ENCODE data around the gene STX1B. TPM values are rescaled to one million over a fixed set of nuclear protein-coding genes. Genes with fewer than 3 reads are reported as not detected.
"Not testable (repeated sequence)": the region's sequence is repeated elsewhere in the genome, so short reads cannot be mapped to it uniquely, and the experiment has no call there.

STX1B gene
- total RNA-seq, 1 donor from 2014 or later = 0.40 TPM

DNA sequence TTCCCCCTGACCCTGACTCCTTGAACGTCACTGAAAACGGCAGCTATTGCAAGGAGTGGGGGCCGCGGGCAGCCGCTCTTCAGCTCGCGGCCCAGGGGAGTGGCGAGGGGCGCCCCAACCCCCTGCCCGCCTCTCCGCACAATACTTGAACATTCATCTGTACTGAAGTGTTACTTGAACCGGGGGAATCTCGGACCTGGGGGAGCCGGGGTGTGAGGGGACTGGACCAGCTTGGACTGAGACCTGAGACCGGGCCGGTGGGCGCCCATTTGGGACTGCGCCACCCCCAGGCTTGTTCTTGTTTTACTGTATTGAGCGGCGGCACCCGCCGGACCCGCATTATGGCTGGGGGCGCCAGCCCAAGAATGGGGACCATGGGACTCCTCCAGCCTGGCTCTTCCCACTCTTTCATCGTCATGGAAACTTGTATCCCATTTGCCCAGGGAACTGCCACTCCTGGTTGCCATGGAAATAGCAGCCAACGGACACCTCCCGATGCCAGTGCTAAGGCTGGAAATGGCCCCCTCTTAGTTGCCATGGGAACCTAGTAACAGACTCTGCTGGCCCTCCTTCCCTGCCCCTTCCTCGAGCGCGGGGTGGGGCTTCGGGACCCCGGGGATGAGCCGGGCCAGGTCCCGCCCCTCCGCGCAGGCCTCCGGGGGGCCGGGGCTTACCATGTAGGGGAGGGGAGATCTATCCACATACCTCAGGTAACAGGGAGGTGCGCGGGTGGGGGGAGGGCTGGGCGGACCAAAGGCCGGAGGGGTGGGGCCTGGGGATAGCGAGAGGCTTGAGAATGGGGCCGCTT, 62.4 kb downstream of the STX1B start:
- peak; percentile 84 for DNase-seq (ENCODE audit: low read depth)
- TF ChIP-seq, protein P1, sequence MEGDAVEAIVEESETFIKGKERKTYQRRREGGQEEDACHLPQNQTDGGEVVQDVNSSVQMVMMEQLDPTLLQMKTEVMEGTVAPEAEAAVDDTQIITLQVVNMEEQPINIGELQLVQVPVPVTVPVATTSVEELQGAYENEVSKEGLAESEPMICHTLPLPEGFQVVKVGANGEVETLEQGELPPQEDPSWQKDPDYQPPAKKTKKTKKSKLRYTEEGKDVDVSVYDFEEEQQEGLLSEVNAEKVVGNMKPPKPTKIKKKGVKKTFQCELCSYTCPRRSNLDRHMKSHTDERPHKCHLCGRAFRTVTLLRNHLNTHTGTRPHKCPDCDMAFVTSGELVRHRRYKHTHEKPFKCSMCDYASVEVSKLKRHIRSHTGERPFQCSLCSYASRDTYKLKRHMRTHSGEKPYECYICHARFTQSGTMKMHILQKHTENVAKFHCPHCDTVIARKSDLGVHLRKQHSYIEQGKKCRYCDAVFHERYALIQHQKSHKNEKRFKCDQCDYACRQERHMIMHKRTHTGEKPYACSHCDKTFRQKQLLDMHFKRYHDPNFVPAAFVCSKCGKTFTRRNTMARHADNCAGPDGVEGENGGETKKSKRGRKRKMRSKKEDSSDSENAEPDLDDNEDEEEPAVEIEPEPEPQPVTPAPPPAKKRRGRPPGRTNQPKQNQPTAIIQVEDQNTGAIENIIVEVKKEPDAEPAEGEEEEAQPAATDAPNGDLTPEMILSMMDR (conservative IDR thresholded peaks at IDR 0.05; ENCODE audit: low read depth, low read length) = no peak
- peak overlapping the region; percentile 95 for H3K4me3 ChIP-seq (ENCODE audit: low read depth, low read length)

DNA sequence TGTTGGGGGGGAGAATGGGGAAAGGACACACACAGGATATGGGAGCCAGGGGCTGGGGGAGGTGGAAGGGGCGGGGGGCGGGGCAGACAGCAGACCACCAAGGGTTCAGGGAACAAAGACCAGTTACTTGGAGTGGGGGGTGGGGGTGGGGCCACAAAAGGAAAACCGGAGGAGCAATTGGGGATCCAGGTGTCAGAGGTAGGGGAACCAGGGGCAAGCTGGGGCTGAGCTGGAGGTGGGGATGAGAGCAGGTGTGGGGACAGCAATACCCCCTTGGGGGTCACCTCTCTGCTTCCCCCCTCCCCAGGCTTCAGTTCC, 62.9 kb downstream of the STX1B start:
- DNase-seq (ENCODE audit: low read depth) = no peak
- H3K4me3 ChIP-seq (ENCODE audit: low read depth, low read length) = no peak overlapping the region
- TF ChIP-seq, protein P1 (conservative IDR thresholded peaks at IDR 0.05; ENCODE audit: low read depth, low read length) = no peak

DNA sequence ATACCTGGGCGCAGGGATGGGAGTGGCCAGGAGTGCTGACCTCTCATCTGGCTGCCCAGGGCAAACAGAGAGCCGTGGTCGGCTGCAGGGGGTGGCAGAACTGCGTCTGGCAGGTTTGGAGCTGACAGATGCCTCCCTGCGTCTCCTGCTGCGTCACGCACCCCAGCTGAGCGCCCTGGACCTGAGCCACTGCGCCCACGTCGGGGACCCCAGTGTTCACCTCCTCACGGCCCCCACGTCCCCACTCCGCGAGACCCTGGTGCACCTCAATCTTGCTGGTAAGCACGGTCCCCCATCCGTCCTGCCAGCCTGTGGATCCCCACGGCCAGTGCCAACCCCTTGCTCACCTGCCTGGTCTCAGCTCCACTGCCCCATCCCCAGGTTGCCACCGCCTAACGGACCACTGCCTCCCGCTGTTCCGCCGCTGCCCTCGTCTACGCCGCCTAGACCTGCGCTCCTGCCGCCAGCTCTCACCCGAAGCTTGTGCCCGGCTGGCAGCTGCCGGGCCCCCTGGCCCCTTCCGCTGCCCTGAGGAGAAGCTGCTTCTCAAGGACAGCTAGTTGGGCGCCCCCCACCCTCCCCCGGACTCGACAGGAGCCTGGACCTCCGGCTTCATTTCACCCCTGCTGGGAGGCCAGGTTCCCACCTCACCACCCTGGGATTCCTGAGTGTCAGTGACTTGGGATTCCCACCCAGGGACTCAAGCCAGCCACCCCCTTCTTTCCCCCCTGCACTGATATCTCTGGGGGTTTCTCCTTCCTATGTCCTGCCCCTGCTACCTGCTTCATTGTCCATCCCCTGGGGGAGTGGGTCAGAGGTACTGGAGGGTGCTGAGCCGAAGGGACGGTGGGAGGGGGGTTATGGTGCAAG, 63.5 kb downstream of the STX1B start:
- TF ChIP-seq, protein P1 (conservative IDR thresholded peaks at IDR 0.05; ENCODE audit: low read depth, low read length) = no peak
- no peak overlapping the region for H3K4me3 ChIP-seq (ENCODE audit: low read depth, low read length)

DNA sequence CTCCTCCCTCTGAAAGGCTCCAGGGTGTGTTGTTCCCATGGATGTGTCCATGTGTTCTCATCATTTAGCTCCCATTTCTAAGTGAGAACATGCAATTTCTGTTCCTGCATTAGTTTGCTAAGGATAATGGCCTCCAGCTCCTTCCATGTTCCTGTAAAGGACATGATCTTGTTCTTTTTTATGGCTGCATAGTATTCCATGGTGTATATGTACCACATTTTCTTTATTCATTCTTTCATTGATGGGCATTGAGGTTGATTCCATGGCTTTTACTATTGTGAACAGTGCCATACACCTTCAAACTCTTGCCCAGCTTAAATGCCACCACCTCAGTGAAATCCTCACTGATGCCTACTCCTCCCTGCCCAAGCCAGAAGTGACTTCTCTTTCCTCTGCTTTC, 66.1 kb downstream of the STX1B start:
- H3K4me3 ChIP-seq (ENCODE audit: low read depth, low read length) = no peak overlapping the region
- TF ChIP-seq, protein P1 (conservative IDR thresholded peaks at IDR 0.05; ENCODE audit: low read depth, low read length) = no peak
- DNase-seq (ENCODE audit: low read depth) = no peak

More for the DNA sequence above, 63.5 kb downstream of the STX1B start:
- DNase-seq (ENCODE audit: low read depth) = no peak

DNA sequence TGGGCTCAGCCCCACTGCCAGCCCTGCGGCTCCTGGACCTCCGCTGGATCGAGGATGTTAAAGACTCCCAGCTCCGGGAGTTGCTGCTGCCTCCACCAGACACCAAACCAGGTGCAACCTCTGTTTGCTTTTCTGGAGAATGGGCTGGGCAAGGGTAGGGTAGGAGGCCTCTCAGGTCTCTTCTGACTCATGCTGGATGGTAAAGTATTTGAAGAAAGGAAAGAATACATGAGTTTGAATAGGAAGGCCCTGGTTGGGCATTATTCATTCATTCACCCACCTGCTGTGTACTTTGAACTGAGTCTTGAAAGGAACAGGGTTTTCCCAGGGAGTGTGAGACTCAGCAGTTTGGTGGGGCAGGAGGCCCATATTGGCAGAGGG, 68.0 kb downstream of the STX1B start:
- TF ChIP-seq, protein P1 (conservative IDR thresholded peaks at IDR 0.05; ENCODE audit: low read depth, low read length) = no peak
- peak overlapping the region; percentile 9 for H3K4me3 ChIP-seq (ENCODE audit: low read depth, low read length)
- DNase-seq (ENCODE audit: low read depth) = no peak

DNA sequence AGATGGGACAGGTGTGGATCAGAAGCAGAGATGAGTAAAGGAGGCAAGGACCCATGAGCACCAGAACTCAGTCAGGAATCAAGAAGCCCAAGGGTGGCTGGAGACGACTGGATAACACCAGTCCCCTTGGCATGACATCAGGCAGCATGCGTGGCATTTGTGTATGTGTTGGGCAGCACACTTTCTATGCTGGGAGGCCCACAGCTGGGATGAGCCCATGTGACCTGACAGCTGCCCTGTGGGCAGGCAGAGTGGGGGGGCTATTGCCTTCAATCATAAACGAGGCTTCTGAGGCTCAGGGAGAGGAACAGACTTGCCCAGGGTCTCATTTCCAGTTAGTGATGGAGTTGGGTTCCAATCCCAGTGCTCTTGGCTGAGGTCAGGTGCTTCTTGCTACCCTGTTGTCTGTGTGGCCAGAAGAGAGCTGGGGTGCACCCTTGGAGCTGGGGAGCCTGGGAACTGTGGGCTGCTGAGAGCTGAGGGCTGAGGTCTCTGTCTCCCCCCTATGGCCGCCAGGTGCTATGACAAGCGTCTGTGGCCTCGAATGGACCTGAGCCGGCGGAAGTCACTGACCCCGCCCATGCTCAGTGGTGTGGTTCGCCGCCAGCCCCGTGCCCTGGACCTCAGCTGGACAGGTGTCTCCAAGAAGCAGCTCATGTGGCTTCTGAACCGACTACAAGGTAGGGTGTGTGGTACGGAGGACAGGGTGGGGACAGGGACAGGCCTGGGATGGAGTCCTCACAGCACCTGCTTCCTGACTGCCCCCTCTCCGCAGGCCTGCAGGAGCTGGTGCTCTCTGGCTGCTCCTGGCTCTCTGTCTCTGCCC, 68.6 kb downstream of the STX1B start:
- TF ChIP-seq, protein P1 (conservative IDR thresholded peaks at IDR 0.05; ENCODE audit: low read depth, low read length) = peak; percentile 90
- no peak for DNase-seq (ENCODE audit: low read depth)

DNA sequence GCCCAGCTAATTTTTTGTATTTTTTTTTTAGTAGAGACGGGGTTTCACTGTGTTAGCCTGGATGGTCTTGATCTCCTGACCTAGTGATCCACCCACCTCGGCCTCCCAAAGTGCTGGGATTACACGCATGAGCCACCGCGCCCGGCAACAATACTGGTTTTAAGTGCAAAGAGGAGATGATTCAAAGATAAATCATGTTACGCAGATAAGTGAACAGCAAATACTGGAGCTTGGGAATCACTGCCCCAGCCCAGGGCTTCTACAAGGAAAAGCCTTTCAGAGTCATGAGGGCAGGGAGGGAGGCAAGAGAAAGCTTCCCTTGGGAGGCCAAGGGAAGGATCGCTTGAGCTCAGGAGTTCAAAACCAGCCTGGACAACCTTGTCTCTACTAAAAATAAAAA, 70.9 kb downstream of the STX1B start:
- H3K4me3 ChIP-seq (ENCODE audit: low read depth, low read length) = not testable (repeated sequence)

More for the DNA sequence above, 68.6 kb downstream of the STX1B start:
- H3K4me3 ChIP-seq (ENCODE audit: low read depth, low read length) = peak overlapping the region; percentile 9

More for the DNA sequence above, 70.9 kb downstream of the STX1B start:
- DNase-seq (ENCODE audit: low read depth) = not testable (repeated sequence)

Measured in epithelial cell of proximal tubule (primary cell).